ENCODE data around the gene CAVIN1. TPM values are rescaled to one million over a fixed set of nuclear protein-coding genes. Genes with fewer than 3 reads are reported as not detected.
"Not testable (repeated sequence)": the region's sequence is repeated elsewhere in the genome, so short reads cannot be mapped to it uniquely, and the experiment has no call there.

Gene CAVIN1
- total RNA-seq, 1 donor from 2014 or later = 269 TPM

DNA sequence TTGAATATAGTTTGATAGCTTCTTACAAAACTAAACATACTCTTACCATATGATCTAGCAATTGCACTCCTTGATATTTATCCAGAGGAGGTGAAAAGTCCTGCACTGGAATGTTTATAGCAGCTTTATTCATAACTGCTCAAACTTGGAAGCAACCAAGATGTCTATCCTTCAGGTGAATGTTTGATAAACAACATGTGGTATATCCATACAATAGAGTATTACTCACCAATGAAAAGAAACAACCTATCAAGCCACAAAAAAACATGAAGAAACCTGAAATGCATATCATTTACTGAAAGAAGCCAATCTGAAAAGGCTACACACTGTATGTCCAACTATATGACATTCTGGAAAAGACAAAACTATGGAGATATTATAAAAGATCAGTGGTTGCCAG lies 50.9 kb downstream of the CAVIN1 start:
- Histone ChIP-seq H3K27me3 (ENCODE audit: low read depth) (no peaks in the 10 kb centered on the region), H3K36me3 (peaks cover 8% of the 10 kb centered on the region), H3K4me1 (peaks cover 48% of the 10 kb centered on the region), H3K27ac (no peak overlapping the region), H3K4me3 (no peak overlapping the region), H3K9me3 (no peaks in the 10 kb centered on the region)
- ATAC-seq = no peak
- no peak for DNase-seq
- TF ChIP-seq, protein P1, sequence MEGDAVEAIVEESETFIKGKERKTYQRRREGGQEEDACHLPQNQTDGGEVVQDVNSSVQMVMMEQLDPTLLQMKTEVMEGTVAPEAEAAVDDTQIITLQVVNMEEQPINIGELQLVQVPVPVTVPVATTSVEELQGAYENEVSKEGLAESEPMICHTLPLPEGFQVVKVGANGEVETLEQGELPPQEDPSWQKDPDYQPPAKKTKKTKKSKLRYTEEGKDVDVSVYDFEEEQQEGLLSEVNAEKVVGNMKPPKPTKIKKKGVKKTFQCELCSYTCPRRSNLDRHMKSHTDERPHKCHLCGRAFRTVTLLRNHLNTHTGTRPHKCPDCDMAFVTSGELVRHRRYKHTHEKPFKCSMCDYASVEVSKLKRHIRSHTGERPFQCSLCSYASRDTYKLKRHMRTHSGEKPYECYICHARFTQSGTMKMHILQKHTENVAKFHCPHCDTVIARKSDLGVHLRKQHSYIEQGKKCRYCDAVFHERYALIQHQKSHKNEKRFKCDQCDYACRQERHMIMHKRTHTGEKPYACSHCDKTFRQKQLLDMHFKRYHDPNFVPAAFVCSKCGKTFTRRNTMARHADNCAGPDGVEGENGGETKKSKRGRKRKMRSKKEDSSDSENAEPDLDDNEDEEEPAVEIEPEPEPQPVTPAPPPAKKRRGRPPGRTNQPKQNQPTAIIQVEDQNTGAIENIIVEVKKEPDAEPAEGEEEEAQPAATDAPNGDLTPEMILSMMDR (IDR thresholded peaks at IDR 0.05) = no peak
- intact Hi-C loops (cut with DNase I) = no loop called here

DNA sequence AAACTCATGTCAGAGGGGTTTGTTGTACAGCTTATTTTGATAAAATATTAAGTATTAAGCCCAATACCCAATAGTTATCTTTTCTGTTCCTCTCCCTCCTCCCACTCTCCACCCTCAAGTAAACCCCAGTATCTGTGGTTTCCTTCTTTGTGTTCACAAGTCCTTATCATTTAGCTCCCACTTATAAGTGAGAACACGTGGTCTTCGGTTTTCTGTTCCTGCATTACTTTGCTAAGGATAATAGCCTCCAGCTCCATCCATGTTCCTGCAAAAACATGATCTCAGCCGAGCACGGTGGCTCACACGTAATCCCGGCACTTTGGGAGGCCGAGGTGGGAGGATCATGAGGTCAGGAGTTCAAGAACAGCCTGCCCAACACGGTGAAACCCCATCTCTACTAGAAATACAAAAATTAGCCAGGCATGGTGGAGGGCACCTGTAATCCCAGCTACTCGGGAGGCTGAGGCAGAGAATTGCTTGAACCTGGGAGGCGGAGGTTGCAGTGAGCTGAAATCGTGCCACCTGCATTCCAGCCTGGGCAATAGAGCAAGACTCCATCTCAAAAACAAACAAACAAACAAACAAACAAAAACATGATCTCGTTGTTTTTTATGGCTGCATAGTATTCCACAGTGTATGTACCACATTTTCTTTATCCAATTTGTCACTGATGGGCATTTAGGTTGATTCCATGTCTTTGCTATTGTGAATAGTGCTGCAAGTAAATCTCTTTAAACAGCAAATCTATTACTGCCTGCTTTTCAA lies 54.1 kb downstream of the CAVIN1 start:
- H3K27ac ChIP-seq; H3K4me3 ChIP-seq; ATAC-seq; H3K36me3 ChIP-seq; H3K9me3 ChIP-seq; intact Hi-C loops (cut with DNase I); DNase-seq; H3K27me3 ChIP-seq (ENCODE audit: low read depth): not testable (repeated sequence)
- peaks cover 57% of the 10 kb centered on the region for H3K4me1 ChIP-seq

DNA sequence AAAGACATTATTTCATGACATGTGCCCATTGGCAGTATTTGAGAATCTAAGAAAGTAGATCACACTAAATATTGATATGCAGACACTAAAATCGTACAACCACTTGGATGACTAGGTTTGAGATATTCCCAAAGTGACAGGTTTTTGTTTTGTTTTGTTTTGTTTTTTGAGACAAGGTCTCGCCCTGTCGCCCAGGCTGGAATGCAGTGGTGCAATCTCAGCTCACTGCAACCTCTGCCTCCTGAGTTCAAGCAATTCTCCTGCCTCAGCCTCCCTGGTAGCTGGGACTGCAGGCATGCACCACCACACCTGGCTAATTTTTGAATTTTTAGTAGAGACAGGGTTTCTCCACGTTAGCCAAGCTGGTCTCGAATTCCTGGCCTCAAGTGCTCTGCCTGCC lies 54.7 kb downstream of the CAVIN1 start:
- H3K9me3 ChIP-seq; H3K4me3 ChIP-seq; intact Hi-C loops (cut with DNase I); H3K36me3 ChIP-seq; H3K27ac ChIP-seq; DNase-seq; ATAC-seq; H3K27me3 ChIP-seq (ENCODE audit: low read depth): not testable (repeated sequence)
- H3K4me1 ChIP-seq = peaks cover 61% of the 10 kb centered on the region

DNA sequence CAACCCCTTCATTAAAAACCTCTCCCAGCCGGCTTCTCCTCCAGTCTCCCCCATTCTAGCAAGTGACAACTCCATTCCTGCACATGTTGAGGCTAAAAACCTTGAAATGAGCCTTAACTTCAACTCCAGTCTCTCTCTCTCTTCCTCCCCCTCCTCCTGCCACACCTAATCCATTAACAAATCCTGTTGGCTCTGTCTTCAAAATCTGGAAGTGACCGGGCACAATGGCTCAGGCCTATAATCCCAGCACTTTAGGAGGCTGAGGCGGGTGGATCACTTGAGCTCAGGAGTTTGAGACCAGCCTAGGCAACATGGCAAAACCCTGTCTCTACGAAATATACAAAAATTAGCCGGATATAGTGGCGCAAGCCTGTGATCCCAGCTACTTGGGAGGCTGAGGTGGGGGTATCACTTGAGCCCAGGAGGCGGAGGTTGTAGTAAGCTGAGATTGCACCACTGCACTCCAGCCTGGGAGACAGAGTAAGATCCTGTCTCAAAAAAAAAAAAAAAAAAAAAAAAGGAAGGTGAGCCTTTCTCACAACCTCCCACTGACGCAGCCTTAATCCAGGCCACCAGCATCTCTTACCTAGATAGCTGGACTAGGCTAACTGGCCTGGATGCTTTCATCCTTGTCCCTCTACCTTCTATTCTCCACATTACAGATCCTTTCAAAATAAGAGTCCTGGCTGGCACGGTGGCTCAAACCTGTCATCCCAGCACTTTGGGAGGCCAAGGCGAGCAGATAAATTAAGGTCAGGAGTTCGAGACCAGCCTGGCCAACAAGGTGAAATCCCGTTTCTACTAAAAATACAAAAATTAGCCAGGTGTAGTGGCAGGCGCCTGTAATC lies 56.7 kb downstream of the CAVIN1 start:
- peak overlapping the region; percentile 59 for H3K27ac ChIP-seq
- H3K4me1 ChIP-seq = peaks cover 79% of the 10 kb centered on the region
- H3K27me3 ChIP-seq (ENCODE audit: low read depth); H3K9me3 ChIP-seq; intact Hi-C loops (cut with DNase I); H3K36me3 ChIP-seq: not testable (repeated sequence)
- DNase-seq (peak; percentile 74), ATAC-seq (peak; percentile 33 to 71)
- H3K4me3 ChIP-seq = peak overlapping the region; percentile 20

DNA sequence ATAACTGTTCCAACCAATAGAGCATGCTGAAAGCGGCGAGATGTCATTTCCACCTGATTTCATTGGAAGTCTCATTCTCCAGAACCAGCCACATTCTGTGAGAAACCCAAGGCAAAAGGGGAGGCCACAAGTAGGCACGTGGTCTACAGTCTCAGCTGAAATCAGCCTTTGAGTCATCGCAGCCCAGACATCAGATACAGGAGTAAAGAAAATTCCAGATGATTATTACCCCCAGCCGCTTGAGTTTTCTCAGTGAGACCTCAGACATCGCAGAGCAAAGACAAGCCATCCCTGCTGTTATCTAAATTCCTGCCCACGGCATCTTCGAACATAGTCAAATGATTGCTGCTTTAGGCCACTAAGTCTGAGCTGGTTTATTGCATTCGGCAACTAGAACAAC lies 57.9 kb downstream of the CAVIN1 start:
- Histone ChIP-seq H3K27me3 (ENCODE audit: low read depth) (no peaks in the 10 kb centered on the region), H3K4me1 (peaks cover 90% of the 10 kb centered on the region), H3K36me3 (no peaks in the 10 kb centered on the region), H3K27ac (no peak overlapping the region), H3K9me3 (no peaks in the 10 kb centered on the region), H3K4me3 (no peak overlapping the region)
- ATAC-seq (no peak), DNase-seq (no peak)
- intact Hi-C loops (cut with DNase I) = no loop called here
- TF ChIP-seq, protein P1 (IDR thresholded peaks at IDR 0.05) = no peak

DNA sequence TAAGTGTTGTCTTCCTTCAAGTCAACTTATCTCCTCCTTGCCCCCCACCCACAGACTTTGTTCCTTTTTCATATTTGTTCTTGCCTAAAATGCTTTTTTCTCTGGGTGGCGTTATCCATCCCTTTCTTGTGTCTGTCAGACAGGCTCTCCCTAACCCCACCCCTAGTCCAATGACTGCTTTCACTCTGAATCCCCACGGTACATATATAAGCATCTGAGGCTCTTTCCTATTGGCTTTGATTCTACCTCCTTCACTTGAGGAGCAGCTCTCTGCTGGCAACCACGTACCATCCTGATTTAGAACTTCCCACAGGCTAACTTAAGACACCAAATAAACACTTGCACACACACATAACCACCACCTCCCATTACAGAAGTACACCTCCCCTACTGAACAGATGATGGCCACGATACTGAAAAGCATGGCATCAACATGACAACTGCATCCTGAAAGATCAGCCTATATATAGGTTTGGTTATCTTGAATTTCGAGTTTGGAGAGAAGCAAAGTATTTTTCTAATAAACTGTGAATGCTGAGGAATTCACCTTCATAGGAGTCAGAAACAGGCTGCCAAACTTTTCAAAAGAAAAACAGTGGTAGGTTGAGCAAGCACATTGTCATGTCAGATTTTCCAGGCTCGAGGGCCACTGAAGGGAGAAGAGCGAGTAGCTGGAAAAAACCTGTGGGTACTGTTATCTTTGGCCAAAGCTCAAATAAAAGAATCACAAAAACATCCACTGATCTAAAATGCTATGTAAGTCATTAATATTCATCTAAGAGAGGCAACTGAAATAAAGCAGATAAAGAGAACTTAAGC lies 59.1 kb downstream of the CAVIN1 start:
- ATAC-seq = no peak
- peaks cover 94% of the 10 kb centered on the region for H3K4me1 ChIP-seq
- no peaks in the 10 kb centered on the region for H3K27me3 ChIP-seq (ENCODE audit: low read depth)
- no peak for DNase-seq
- H3K27ac ChIP-seq = no peak overlapping the region
- no peaks in the 10 kb centered on the region for H3K36me3 ChIP-seq
- no peaks in the 10 kb centered on the region for H3K9me3 ChIP-seq
- intact Hi-C loops (cut with DNase I) = no loop called here
- no peak overlapping the region for H3K4me3 ChIP-seq
- TF ChIP-seq, protein P1 (IDR thresholded peaks at IDR 0.05) = no peak
